GM12878 (cell line): ENCODE data around the gene LEPR.

ENCODE experiments used
- MAX ChIP-seq: IDR thresholded peaks from 2 replicates; pipeline ENCODE4 v1.6.1; 2012; ENCODE audit warnings: low read depth, low read length, improper control_type of control experiment
- MYC ChIP-seq: IDR thresholded peaks from 2 replicates; pipeline ENCODE4 v1.6.1; 2011; ENCODE audit warnings: mild to moderate bottlenecking, low read length, moderate library complexity, inconsistent platforms; ENCODE audit not compliant: insufficient read depth, insufficient replicate concordance, insufficient read length, severe bottlenecking
- NFYB ChIP-seq: IDR thresholded peaks from 2 replicates; pipeline ENCODE4 v1.6.1; 2011; ENCODE audit warnings: low read depth, mild to moderate bottlenecking, low read length, improper control_type of control experiment, moderate library complexity; ENCODE audit not compliant: insufficient read depth
- POLR2AphosphoS5 ChIP-seq: IDR thresholded peaks from 2 replicates; pipeline ENCODE4 v1.6.1; 2011; ENCODE audit warnings: mild to moderate bottlenecking, low read length, inconsistent platforms
- RELA ChIP-seq: fragments of 450-650 bp; IDR thresholded peaks from 2 replicates; pipeline ENCODE4 v1.8.0; 2014; ENCODE audit warnings: borderline replicate concordance; ENCODE audit not compliant: partially characterized antibody
- REST ChIP-seq: IDR thresholded peaks from 2 replicates; pipeline ENCODE4 v1.6.1; 2012; ENCODE audit warnings: mild to moderate bottlenecking, low read depth, low read length
- SREBF1 ChIP-seq: IDR thresholded peaks from 2 replicates; pipeline ENCODE4 v1.6.1; 2012; ENCODE audit warnings: mild to moderate bottlenecking, low read length
- TBL1XR1 ChIP-seq: IDR thresholded peaks from 2 replicates; pipeline ENCODE4 v1.6.1; 2012; ENCODE audit warnings: low read depth, low read length, improper control_type of control experiment

- no peak for TF ChIP-seq SREBF1
- TF ChIP-seq TBL1XR1, result no peak
- no peak for TF ChIP-seq POLR2AphosphoS5
- no peak for TF ChIP-seq MYC
- TF ChIP-seq RELA, result no peak
- TF ChIP-seq REST, result no peak
- no peak for TF ChIP-seq NFYB
- TF ChIP-seq MAX, result no peak
Measured at GRCh38 chr1:65456481-65456880, 36.0 kb downstream of the LEPR start.
